HT1080 (cell line): ENCODE results near the gene GRAMD4. TPM values are rescaled to one million over a fixed set of nuclear protein-coding genes. Genes with fewer than 3 reads are reported as not detected.

Experiments
- DNase-seq: peaks from one replicate; pipeline ENCODE4 v3.0.0-alpha.2; 2015; ENCODE audit warnings: low read depth
- total RNA-seq: library from RNA; depleted of rRNA; stranded (reverse); fragments of >200 nt; shearing (Covaris generic); gene quantifications from 2 replicates; pipeline ENCODE4 v1.2.3, GENCODE V29; 2014

The GRAMD4 gene
- total RNA-seq, 1 experiment from 2014 or later: 13.3 TPM

DNA sequence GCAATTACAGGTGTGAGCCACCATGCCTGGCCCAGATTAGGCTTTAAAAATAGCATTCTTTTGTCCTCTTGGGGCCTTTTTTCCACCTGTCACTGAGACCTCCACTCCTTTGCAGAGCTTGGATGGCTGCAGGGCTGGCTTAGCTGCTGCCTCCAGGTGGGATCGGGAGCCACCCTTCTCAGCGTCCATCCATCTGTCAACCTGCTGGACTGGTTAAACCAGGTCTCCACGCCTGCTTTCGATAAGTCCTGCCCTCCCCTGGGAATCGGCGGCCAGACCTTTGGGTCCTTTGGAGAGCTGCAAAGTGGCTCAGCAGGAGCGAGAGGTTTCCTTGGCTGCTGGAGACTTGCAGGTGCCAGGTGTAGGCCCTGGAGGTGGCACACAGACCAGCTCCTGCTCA is 23.4 kb upstream of the GRAMD4 start:
- DNase-seq: no peak

DNA sequence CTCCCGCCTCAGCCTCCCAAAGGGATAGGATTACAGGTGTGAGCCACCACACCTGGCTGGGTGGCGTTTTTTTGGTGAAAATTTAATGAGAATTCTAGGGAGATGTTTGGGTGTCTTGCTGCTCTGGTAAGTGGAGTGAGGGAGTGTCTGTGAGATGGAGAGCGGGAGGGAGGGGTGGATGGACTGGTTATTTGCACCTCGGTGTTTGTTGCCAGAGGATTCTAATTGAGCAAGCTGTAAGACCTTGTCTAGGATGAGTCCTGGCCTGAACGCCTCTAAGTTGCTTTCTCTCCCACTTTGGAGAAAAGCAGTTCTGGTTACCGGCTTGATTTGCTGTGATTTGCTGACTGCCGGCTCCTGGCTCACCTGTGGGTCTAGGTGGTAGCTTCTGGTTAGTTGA is 22.0 kb upstream of the GRAMD4 start:
- DNase-seq: no peak

DNA sequence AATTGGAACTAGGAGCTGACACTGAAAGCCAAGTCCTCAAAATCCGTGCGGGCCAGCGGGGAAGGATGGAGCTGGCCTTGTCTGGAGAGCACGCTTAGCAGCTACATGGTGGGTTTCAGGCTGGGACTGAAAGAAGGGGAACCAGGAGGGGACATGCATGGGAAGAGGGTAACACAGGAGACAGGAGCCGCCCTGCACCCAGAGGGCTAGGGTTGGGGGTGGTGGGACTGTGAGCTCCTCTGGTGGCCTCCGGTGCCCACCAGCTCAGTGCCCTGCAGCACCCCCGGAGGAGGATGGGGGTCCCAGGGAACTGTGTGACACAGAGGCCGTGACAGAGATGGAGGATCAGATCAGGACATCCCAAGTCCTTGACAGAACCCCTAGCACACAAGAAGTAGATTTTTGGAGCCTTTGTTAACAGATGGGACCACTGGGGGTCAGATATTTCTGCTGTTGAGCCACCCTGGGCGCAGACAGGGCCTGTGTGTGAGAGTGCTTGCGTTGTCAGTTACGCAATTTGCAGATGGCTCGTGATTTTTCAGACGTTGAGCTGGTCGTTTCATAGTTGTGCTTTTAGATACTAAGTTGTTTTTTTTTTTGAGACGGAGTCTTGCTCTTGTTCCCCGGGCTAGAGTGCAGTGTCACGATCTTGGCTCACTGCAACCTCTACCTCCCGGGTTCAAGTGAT is 21.3 kb upstream of the GRAMD4 start:
- DNase-seq: no peak

DNA sequence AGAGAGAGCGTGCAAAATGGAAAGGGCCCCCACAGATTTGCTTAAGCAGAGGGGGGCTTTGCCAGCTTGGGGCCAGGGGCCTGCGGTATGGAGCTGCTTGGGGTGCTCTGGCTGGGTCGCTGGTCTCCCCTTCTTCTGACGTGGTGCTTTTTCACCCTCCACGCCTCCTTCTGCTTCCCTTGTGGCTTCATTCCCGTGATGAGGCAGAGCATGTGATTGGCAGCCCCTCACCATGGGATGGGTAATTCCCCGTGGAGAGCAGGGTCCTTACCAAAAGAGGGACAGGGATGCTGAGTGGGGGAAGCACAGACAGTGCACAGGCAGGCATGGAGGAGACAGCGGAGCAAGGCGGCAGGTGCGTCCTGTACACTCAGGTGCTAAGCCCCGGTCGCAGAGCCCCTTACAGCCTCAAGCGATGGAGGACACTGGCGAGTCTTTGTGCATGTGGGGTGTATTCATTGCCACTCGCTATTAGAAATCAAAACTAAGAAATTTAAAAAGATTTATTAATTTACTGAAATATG is 19.9 kb upstream of the GRAMD4 start:
- DNase-seq: no peak

DNA sequence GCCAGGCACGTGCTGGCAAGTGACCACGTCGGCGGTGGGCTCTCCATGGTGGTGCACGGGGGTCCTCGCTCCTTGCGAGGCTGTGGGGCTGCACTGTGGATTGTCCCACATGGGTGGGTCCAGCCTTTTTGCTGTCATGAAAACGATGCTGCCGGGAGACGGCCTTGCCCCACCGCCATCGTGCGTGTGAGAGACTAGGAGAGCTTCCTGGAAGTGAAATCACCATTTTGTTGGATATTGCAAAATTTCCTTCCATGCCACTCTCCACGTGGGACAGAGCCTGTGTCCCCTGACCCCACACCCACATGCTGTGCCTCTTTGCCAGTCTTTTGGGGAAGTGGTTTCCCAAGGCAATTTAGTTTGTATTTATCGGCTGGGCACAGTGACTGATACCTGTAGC is 18.2 kb upstream of the GRAMD4 start:
- no peak for DNase-seq

DNA sequence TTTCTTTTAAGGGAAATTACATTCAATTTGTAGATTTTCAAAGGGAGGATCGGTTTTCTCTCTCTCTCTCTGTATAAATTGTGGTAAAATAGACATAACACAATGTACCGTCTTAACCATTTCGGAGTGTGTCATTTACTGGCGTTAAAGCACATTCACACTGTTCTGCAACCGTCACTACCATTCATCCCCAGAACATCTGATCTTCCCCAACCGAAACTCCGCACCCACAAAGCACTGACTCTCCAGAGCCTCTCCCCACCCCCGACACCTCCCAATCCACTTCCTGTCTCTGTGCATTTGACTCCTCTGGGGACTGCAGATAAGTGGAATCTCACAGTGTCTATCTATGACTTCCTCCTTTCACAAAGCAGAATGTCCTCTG is 15.9 kb upstream of the GRAMD4 start:
- DNase-seq: no peak

DNA sequence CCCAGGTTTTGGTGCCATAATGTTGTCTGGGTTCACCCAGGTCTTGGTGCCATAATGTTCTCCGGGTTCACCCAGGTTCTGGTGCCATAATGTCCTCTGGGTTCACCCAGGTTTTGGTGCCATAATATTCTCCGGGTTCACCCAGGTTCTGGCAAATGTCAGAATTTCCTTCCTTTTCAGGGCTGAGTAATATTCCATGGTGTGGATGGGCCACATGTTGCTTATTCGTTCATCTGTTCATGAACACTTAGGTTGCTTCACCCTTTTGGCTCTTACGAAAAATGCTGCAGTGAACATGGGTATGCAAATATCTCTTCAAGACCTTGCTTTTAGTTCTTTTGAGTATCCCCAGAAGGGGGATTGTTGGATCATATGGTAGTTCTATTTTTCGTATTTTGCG is 15.1 kb upstream of the GRAMD4 start:
- DNase-seq: no peak

DNA sequence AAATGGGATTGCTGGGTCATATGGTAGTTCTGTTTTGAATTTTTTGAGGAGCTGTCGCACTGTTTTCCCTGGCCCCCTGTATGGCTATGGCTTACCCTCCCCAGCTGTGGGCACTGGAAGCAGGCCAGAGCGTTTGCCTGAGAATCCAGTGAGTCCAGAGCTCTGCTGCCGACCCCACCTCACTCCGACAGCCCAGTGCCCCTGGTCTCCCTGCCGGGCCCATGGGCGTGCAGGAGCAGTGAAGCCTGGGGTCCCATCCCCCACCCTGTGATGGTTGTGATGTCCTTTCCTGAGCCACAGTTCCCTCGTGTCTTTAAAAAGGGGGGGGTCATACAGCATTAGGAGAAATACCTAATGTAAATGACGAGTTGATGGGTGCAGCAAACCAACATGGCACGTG is 13.3 kb upstream of the GRAMD4 start:
- DNase-seq: no peak

DNA sequence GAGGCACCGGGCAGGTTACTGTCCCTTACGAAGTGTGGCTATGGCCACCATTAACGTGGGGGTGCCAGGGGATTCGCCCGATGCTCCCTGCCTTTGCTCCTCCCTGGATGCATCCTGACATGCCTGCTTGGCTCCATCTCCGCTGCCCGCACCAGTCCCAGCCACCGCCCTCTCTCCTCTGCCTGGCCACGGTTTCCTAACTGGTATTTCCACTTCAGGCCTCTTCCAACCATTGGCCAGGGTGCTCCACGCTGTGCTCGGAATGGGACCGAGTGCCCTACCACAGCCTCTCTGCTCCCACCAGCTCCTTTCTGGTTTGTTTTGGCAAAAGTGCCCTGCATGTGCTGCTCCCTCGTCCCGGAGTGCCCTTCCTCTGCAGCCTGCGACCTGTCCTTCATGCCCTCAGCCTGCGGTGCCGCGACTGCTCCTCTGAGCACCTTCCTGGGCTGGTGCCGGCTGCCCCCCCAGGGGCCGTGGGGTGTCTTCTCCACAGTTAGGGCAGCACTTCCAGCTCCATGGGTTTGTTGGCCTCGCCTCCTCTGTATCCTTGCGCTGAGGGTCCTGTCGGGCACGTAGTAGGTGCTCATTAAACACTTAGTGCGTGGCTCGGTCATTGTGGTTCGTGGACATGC is 12.6 kb upstream of the GRAMD4 start:
- no peak for DNase-seq

DNA sequence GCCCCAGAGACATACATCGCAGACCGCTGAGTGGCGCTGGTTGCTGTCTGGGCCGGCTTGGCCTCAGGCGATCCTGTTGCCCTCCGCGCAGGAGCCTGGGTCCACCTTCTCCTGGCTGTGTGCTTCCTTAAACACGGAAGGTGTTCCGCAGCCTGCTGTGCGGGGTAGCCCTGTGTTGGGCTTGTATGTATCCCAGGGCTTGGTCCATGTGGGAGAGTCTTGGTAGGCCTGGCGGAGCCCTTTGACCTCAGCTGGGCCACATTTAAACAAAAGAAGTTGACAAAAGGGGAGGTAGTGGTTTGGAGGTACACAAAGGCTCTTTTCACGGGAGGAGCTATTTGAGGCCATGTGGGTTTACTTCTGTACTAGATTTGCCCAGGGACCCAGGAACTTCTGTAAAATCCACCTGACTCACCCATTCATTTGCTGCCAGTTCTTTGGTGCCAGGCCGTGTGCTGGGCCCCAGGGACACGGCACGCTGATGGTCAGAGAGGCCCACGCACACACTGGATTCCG is 11.0 kb upstream of the GRAMD4 start:
- DNase-seq: no peak

DNA sequence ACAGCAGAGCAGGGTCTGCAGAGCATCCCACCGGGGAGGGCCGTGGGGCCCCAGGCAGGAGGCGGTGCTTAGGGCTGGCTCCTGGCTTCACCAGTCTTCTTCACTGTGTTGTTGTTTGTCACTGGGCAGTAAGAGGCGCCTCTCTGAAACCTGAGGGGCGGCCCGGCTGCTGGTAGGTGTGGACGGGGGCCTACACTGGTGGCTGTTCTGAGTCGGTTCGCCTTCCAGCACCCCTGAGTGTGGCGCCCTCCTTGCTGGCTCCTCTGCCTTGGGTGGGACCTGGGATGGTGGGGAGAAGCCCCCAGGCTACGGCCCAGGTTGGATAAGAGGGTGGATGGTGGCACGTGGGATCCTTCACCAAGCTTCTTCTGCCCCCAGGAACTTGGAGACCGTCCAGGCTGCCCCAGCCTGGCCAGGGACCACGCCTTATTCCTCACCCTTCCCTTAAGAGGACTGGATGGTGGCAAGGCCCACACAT is 10.4 kb upstream of the GRAMD4 start:
- no peak for DNase-seq

DNA sequence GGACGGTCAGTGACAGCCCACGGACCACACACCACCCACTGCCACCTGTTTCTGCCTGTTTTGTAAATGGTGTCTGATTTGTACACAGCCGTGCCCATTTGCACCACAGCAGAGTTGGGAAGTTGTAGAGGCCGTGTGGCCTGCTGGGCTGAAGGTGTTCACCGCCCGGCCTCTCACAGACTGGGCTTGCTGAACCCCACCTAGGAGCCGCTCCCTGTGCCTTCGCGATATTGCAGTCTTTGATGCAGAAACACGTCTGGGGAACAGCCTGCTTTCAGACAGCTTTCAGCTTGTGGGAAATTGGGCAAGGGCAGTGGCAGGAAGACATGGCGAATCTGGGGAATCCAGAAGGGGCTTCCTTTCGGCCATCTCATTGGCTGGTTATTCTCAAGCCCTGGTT is 9.8 kb upstream of the GRAMD4 start:
- DNase-seq: no peak

DNA sequence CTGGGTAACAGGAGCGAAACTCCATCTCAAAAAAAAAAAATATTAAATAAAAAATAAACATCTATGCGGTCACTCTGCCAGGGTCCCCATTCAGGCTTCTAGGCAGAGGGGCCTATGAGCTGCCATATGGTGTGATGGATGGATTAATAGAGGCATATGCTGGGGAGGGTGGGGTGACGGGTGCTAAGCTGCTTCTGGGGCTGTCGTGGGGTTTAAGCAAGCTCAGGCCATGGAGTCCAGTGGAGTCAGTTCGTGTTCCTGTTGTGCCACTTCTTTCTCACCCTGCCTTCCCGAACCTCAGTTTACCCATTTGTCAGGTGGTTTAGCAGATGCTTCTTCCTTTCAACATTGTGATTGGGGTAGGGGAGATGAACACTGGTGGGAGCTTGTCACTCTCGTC is 9.0 kb upstream of the GRAMD4 start:
- no peak for DNase-seq

DNA sequence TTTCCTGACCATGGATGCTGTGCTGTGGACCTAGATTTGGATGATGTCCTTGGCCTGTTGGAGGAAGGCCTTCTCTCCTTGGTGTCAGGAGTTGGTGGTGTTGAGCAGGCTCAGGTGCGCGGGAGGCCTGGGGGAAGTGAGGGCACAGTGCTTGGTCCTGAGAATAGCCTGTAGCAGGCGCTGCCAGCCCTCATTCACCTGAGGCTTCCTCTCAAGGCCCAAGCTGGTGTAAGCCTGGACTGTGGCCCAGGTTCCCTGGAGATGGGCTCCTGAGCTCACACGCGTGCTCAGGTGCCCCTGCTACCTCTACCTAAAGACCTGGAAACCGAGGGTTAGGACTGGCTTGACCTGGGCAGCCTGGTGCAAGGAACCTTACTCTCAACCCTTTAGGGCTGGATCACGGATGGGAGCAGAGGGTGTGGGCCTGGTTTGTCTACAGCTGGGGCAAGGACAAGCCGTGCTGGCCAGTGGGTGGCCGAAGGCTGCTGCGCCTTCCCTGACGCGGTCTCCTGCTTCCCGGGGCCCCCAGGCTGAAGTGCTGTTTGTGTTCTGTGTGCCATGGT is 7.8 kb upstream of the GRAMD4 start:
- DNase-seq: no peak

DNA sequence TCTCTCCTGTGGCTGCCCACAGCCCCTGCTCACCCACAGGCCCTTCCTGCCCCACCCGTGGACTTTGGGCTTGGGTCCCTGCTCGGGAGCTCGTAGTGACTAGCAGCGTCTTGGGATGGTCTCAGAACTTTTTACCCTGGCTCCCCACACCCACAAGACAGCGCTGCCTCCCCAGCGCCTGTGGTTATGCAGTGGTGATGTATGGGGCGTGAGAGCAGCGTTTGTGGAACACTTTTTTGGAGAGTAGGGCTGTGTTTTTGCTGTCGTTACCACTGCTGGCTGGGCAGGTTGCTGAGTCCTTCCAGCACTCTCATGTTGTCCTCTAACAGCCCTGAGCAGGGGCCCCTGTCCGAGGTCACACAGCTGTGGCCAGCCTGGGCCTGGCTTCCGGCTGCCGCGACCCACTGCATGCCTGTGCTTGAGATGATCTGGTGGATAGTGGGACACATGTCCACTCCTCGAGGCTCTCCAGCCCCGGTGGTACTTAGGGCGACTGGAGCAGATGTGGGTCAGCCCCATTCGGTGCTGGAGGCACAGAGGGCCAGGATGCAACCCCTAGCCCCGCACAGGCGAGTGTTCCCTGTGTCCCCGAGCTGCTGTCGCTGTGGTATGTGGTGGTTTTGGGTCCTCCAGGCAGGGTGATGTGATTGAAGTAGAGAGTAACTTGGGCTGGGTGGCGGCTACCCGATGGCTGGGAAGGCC is 7.1 kb upstream of the GRAMD4 start:
- no peak for DNase-seq

DNA sequence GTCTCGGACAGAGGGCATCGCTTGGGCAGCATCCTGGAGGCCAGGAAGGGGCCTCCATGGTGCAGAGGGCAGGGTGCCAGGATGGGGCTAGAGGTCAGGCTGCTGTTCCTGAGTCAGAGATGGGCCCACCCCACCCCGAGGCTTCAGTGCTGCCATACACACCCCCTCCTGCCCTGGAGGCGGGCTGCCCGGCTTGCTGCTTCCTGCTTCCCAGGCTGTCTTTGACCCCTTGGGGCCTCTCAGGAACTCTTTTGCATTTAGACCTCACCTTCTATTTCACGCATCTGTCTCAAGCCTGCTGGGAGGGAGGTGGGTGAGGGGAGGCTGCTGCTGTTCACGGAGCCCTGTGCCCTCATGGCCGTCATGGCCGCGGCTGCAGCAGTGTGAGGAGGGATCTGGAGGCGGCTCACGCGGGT is 6.6 kb upstream of the GRAMD4 start:
- DNase-seq: no peak

DNA sequence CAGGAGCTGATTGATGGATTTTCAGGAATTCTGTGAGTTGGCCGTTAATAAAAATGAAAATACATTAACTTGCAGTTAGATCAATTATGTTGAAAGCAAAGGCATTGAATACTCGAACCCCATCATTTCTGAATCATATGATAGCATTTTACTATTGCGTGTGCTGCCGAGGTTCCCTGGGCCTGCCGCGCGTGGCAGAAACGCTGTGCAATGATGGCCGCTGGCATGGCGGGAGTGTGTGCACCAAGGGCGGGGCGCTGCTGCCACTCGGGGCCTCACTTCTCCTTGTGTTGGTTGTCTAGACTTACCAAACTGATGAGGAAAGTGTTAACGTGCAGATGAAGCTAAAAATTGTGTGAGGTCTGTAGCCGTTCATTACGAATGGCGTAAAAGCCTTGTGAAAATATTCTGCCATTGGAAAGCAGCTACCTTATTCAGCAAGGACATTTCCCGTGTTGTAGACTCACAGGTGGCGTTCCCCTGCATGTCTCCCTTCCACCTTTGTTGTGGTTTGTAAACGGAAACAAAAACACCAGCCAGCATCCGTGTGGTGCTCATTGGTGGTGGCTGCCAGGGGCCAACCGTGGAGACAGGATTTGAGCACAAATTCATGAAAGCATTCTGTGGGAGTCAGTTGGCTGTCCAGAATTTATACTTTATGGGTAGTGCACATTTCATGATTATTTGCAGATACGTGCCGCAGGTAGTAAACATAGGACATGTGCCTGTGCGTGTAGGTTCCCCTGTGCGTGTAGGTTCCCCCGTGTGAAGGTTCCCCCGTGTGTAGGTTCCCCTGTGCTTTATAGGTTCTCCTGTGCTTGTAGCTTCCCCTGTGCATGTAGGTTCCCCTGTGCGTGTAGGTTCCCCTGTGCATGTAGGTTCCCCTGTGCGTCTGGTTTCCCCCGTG is 5.9 kb upstream of the GRAMD4 start:
- DNase-seq: no peak

DNA sequence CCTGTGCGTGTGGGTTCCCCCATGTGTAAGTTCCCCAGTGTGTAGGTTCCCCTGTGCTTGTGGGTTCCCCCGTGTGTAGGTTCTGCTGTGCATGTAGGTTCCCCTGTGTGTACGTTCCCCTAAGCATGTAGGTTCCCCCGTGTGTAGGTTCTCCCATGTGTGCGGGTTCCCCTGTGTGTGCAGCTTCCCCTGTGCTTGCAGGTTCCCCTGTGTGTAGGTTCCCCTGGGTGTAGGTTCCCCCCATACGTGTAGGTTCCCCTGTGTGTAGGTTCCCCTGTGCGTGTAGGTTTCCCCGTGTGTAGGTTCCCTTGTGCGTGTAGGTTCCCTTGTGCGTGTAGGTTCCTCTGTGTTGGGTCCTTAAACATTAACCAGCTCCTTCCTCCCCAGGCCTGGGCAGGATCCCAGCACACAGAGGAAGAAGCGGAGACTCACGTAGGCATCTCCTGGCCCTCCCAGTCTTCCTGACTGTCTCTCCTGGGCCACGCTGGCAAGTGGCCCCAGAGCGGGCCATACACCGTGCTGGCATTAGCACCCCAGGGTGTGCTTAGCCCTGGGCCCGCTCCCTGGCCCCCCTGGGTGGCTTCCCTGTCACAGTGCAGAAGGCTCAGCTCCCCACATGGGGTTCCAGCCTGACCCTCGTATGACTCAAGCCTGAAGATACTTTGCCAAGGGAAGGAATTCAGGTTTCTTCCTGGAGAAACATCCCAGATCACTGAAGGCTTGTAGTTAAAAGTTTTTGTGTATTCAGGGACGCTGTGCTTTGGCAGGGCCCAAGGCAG is 2.8 kb upstream of the GRAMD4 start:
- no peak for DNase-seq

DNA sequence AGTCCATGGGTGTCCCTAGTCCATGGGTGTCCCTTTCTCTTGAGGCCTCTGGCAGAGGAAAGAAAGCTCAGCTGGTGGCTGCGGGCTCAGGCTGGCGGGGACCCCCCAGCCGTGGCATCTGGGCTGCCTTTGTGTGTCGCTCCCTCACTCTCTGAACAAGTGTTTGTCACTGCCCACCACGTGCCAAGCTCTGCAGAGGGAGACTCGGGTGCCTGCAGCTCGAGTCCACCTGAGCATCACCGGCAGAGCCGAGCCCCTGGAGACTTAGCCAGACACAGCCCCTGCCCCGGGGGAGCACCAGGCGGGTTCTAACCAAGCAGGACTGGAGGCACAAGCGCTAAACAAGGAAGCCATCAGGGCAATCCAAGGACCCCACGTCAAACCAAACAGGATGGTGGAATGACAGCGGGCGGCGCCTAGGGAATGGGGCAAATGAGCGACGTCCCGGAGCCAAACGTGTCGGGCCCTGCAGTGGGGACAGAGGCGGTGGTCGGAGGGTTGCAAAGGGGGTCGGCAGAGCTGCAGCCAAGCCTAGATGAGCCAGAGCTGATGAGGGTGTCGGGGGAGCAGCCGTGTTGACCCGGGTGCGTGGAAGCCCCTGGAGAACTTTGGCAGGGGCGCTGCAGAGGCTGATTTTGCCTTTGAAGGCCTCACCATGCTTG is 2.1 kb upstream of the GRAMD4 start:
- no peak for DNase-seq

DNA sequence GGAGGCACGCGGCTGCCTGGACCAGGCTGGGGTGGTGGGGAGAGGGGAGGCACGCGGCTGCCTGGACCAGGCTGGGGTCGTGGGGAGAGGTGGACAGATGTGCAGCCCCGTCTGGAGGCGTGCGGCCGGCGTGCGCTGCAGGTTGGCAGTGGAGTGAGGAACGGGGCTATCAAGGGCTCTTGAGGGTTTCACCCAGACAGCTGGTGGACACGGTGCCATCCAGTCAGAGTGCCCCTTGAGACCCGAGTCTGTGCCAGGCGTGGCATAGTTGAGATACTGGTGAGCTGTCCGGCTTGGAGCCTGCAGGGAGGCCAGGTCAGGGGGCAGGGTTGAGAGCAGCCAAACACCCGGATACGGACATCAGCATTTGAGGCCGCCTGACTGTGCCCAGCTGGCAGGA is 1.5 kb upstream of the GRAMD4 start:
- DNase-seq: no peak
